ENCODE results near the gene GRM7. TPM values are rescaled to one million over a fixed set of nuclear protein-coding genes. Genes with fewer than 3 reads are reported as not detected.

Gene GRM7
- total and polyA plus RNA-seq, 2 of the 4 experiments (the other 2 are of a cell fraction) = not detected

DNA sequence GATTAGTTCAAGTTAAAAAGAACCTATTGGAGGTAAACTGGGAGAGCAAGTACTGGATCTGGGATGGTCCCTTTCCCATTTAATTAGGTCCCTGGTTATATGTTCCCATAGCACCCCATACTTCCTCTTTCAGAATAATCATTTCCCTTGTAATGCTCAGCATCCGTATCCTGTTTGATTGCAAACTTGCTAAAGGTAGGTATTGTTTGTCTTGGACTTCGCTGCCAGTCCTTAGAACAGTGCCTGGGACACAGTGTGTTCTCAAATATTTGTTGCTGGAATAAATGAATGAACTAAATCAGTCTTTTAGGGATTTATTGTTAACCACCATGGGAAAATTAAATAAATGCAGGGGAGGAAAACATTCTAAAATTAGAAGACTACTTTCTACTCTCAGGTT is 299.8 kb downstream of the GRM7 start:
- Histone ChIP-seq H4K91ac (ENCODE audit: insufficient read depth, low read depth, low read length) (no peak overlapping the region), H2BK5ac (ENCODE audit: low read depth, low read length, poor library complexity, severe bottlenecking) (no peak overlapping the region), H3K18ac (ENCODE audit: low read depth, low read length) (no peak overlapping the region), H3K9me3 (ENCODE audit: control insufficient read depth, insufficient read depth, low read length) (peaks cover 9% of the 10 kb centered on the region; the same call in 1 of the 2 replicates), H2AFZ (replicated peaks; ENCODE audit: low read length, poor library complexity) (no peak overlapping the region), H3K27ac (ENCODE audit: insufficient read depth, low read length) (no peak overlapping the region), H2AK5ac (ENCODE audit: low read depth, low read length) (no peak overlapping the region), H3K9ac (ENCODE audit: low read depth, low read length) (no peak overlapping the region), H3K4me2 (ENCODE audit: low read depth, low read length) (no peak overlapping the region), H3K56ac (ENCODE audit: extremely low read depth, insufficient read depth, low read length) (no peak overlapping the region), H2AK9ac (replicated peaks; ENCODE audit: low read depth, low read length, poor library complexity) (no peak overlapping the region), H3K14ac (replicated peaks; ENCODE audit: low read depth, low read length) (no peak overlapping the region), H2BK120ac (ENCODE audit: low read depth, low read length) (no peak overlapping the region), H4K5ac (ENCODE audit: low read depth, low read length) (no peak overlapping the region), H2BK15ac (ENCODE audit: low read depth, low read length) (no peak overlapping the region), H3K4me3 (ENCODE audit: insufficient read depth, low read depth, low read length) (no peak overlapping the region), H3K9me1 (ENCODE audit: insufficient read depth, low read length) (no peaks in the 10 kb centered on the region), H2BK20ac (ENCODE audit: low read depth, low read length) (no peak overlapping the region), H3K27me3 (ENCODE audit: control insufficient read depth, insufficient read depth, low read length) (no peaks in the 10 kb centered on the region), H4K8ac (ENCODE audit: low read depth in 2 of 2, low read length in 2 of 2) (no peak overlapping the region), H3K36me3 (ENCODE audit: control insufficient read depth, insufficient read depth, low read length) (no peaks in the 10 kb centered on the region), H3K79me1 (ENCODE audit: low read depth in 1 of 2, low read length in 2 of 2) (no peaks in the 10 kb centered on the region), H4K20me1 (ENCODE audit: insufficient read depth, low read length) (no peaks in the 10 kb centered on the region), H3K4me1 (ENCODE audit: control insufficient read depth, insufficient read depth, low read length) (no peaks in the 10 kb centered on the region), H3K23ac (ENCODE audit: low read depth, low read length) (no peak overlapping the region), H3K4ac (ENCODE audit: low read depth, low read length) (no peak overlapping the region)
- no peak for DNase-seq
- dilution Hi-C loops (cut with HindIII; ENCODE audit: low sequenced_read_pairs, unreplicated experiment) = no loop called here
- ATAC-seq (ENCODE audit: low read depth) = no peak
- POLR2A ChIA-PET (ENCODE audit: unreplicated experiment) = no interaction called here
- BruUV-seq (replicated peaks) = no TSS peak
- TF ChIP-seq, protein P1, sequence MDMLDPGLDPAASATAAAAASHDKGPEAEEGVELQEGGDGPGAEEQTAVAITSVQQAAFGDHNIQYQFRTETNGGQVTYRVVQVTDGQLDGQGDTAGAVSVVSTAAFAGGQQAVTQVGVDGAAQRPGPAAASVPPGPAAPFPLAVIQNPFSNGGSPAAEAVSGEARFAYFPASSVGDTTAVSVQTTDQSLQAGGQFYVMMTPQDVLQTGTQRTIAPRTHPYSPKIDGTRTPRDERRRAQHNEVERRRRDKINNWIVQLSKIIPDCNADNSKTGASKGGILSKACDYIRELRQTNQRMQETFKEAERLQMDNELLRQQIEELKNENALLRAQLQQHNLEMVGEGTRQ (IDR thresholded peaks at IDR 0.05; ENCODE audit: low read depth, low read length) = no peak
- TF ChIP-seq, protein P2, sequence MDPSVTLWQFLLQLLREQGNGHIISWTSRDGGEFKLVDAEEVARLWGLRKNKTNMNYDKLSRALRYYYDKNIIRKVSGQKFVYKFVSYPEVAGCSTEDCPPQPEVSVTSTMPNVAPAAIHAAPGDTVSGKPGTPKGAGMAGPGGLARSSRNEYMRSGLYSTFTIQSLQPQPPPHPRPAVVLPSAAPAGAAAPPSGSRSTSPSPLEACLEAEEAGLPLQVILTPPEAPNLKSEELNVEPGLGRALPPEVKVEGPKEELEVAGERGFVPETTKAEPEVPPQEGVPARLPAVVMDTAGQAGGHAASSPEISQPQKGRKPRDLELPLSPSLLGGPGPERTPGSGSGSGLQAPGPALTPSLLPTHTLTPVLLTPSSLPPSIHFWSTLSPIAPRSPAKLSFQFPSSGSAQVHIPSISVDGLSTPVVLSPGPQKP (IDR thresholded peaks at IDR 0.05; ENCODE audit: borderline replicate concordance, low read depth, low read length) = no peak
- TF ChIP-seq RFX5 (IDR thresholded peaks at IDR 0.05; ENCODE audit: low read depth, low read length) = no peak
- TF ChIP-seq RAD21 (IDR thresholded peaks at IDR 0.05; ENCODE audit: low read length) = no peak
- TF ChIP-seq MAZ (IDR thresholded peaks at IDR 0.05; ENCODE audit: borderline replicate concordance, low read depth, low read length) = no peak
- TF ChIP-seq CEBPB (IDR thresholded peaks at IDR 0.05; ENCODE audit: low read depth, low read length) = no peak
- TF ChIP-seq, protein P3, sequence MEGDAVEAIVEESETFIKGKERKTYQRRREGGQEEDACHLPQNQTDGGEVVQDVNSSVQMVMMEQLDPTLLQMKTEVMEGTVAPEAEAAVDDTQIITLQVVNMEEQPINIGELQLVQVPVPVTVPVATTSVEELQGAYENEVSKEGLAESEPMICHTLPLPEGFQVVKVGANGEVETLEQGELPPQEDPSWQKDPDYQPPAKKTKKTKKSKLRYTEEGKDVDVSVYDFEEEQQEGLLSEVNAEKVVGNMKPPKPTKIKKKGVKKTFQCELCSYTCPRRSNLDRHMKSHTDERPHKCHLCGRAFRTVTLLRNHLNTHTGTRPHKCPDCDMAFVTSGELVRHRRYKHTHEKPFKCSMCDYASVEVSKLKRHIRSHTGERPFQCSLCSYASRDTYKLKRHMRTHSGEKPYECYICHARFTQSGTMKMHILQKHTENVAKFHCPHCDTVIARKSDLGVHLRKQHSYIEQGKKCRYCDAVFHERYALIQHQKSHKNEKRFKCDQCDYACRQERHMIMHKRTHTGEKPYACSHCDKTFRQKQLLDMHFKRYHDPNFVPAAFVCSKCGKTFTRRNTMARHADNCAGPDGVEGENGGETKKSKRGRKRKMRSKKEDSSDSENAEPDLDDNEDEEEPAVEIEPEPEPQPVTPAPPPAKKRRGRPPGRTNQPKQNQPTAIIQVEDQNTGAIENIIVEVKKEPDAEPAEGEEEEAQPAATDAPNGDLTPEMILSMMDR (conservative IDR thresholded peaks at IDR 0.05; ENCODE audit: low read depth, low read length) = no peak
- no peak for TF ChIP-seq CHD1 (IDR thresholded peaks at IDR 0.05; ENCODE audit: low read depth, low read length)
- no peak for TF ChIP-seq POLR2A (IDR thresholded peaks at IDR 0.05; ENCODE audit: low read depth, low read length)
- no peak for TF ChIP-seq MAFK (IDR thresholded peaks at IDR 0.05; ENCODE audit: low read depth, low read length)
- no peak for TF ChIP-seq RCOR1 (IDR thresholded peaks at IDR 0.05; ENCODE audit: insufficient replicate concordance, low read length)
- TF ChIP-seq MXI1 (IDR thresholded peaks at IDR 0.05; ENCODE audit: borderline replicate concordance, low read depth, low read length) = no peak
- no peak for TF ChIP-seq BHLHE40 (IDR thresholded peaks at IDR 0.05; ENCODE audit: low read depth, low read length)
- no peak for TF ChIP-seq SMC3 (IDR thresholded peaks at IDR 0.05; ENCODE audit: low read depth, low read length)
- no peak for TF ChIP-seq FOS (IDR thresholded peaks at IDR 0.05; ENCODE audit: low read depth, low read length)
- no peak for TF ChIP-seq NFE2L2 (IDR thresholded peaks at IDR 0.05; ENCODE audit: low read depth, low read length)
- in situ Hi-C loops (cut with MboI; ENCODE audit: low sequenced_read_pairs) = no loop called here
- intact Hi-C loops (cut with micrococcal nuclease) = no loop called here
- no CpG with 5 or more reads among the region's 2 CpGs for WGBS, 2 experiments (ENCODE audit: extremely low coverage in 2 of 2, insufficient read length in 1 of 2)
- CTCF ChIA-PET = no interaction called here

Measured in IMR-90 (cell line).